Embryonic facial prominence (tissue), 1 donor: ENCODE data around the gene TDRD3.
"Not testable (repeated sequence)": the region's sequence is repeated elsewhere in the genome, so short reads cannot be mapped to it uniquely, and the experiment has no call there.

Source experiments
- DNase-seq: peaks from one replicate; pipeline ENCODE4 v3.0.0-alpha.2; 2016; ENCODE audit errors: extremely low spot score

Gene TDRD3

DNA sequence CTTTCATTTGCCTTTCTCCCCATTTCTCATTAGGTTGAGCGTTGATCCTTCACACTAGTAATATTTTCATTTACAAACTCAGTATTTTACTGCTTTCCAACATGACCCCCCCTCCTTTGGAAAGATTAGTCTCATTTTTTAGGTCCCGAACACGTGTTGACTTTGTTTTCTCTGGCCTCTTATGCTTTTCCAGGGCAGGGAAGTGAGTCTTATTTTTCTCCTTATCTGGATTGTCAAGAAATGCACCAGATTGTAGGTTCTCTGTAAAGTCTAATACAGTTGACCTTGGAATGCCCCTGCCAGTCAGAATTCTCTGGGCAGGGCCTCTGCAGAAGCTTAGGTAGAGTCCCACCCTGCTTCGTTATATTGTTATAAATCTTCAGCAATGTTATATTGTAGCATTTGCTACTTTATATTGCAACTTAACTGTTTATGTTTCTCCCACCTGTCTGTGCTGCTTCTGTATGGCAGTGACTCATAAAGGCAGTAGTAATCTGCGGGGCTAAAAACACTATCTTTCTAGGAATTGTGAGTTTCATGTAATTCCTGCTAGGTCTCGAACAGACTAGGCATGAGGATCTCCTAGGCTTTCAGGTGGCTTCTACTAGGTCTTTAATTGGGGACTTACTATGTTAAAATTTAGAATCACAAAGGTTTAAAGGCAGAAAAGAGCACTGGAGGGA is 2.0 kb downstream of the TDRD3 start:
- DNase-seq, result no peak

DNA sequence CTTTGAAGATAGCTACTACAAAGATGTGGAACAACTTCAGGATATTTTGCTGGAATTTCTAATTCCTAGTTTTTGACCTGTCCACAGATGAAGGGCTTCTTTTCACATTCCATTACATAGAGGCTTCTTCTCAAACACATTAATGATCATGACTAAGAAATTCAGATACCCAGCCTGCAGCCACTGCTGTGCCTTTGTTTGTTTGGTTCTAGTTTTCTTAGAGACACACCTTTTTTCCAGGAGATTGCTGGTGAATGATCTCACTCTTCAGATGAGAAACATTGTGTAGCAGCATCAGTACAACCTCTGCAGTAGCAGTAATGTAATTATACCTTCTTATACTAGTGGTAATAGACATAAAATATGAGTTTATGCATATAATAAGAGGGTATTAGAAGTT is 5.0 kb downstream of the TDRD3 start:
- DNase-seq, result no peak

DNA sequence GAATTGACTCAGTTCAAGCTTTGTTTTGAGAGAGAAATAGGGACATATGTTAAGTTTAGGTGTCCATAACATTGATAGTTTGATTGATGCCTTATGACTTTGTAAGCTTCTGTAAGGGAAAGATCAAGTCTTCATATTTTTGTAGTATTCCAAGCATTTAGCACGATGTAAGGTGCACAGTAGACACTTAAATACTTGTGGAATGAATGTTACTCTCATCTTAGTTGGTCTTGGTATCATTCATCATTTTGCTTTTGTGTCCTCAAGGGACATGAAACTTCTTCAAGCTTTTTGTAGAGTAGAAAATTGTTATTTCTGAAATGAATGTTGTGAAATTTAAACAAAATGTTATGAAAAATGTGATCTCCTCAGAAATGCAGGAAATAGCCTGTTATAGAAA is 10.1 kb downstream of the TDRD3 start:
- DNase-seq, result no peak

DNA sequence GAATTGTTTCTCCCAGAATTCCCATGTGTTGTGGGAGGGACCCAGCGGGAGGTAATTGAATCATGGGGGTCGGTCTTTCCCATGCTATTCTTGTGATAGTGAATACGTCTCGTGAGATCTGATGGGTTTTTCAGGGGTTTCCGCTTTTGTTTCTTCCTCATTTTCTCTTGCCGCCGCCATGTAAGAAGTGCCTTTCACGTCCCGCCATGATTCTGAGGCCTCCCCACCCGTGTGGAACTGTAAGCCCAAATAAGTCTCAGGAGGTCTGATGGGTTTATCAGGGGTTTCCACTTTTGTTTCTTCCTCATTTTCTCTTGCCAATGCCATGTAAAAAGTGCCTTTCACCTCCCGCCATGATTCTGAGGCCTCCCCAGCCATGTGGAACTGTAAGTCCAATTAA is 10.8 kb downstream of the TDRD3 start:
- DNase-seq, result not testable (repeated sequence)

DNA sequence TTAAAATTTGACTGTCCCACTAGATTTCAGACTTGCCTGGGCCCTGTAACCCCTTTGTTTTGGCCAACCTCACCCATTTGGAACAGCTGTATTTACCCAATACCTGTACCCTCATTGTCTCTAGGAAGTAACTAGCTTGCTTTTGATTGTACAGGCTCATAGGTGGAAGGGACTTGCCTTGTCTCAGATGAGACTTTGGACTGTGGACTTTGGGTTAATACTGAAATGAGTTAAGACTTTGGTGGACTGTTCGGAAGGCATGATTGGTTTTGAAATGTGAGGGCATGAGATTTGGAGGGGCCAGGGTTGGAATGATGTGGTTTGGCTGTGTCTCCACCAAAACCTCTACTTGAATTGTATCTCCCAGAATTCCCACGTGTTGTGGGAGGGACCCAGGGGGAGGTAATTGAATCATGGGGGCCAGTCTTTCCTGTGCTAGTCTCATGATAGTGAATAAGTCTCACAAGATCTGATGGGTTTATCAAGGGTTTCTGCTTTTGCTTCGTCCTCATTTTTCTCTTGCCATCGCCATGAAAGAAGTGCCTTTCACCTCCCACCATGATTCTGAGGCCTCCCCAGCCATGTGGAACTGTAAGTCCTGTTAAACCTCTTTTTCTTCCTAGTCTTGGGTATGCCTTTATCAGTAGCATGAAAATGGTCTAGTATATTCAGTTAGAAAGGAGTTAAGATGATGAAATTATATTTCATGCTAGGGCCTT is 12.7 kb downstream of the TDRD3 start:
- DNase-seq, result not testable (repeated sequence)

DNA sequence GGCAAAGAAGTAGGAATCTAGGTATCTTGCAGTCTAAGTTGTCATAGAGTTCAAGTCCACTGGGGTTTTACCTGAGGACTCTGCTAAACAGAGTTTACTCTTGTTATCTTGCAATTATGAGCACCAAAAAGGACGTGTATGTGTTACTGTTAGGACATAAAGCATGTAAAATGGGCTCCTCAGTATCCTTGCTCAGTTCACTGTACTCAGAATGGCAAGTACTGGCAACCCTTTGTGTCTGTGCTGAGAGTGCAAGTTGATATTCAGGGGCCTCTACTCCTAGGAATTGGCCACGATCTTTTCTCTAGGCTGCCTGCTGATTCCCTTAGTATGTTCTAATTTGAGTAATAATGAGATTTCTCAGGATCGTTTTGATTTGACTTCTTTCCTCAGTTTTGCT is 13.3 kb downstream of the TDRD3 start:
- DNase-seq, result no peak

DNA sequence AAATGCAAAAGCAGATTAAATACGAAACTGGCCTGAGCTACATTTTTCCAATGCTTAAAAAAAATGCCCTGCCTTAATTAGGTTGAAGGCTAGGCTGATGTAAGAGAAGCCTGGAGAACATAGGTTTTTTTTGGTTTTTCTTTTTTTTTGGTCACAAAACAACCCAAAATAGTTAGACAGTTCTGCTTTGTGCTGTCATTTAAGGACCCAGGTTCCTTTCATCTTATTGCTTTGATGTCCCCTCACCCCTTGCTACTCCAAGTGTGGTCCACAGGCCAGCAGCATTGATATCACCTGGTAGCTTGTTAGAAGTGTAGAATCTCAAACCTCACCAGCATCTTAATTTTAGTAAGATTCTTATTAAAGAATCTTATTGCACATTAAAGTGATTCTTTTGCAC is 14.4 kb downstream of the TDRD3 start:
- no peak for DNase-seq

DNA sequence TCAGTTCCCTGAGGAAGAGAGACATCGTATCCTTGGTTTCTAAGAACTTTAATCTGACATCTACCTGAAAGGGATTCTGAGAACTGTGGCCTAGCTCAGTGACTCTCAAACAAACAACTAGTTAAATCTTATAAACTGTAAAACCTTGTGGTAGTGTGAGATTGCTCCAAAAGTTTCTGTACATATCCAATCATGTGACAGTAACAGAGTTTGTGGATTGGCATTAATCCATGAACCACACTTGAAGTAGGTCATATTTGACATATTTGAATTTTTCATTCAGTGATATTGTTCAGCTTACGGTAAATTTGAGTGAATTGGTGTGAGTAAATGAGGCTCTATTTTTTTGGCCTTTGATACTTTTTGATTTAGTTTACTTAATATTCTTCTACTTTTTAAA is 15.0 kb downstream of the TDRD3 start:
- DNase-seq, result no peak

DNA sequence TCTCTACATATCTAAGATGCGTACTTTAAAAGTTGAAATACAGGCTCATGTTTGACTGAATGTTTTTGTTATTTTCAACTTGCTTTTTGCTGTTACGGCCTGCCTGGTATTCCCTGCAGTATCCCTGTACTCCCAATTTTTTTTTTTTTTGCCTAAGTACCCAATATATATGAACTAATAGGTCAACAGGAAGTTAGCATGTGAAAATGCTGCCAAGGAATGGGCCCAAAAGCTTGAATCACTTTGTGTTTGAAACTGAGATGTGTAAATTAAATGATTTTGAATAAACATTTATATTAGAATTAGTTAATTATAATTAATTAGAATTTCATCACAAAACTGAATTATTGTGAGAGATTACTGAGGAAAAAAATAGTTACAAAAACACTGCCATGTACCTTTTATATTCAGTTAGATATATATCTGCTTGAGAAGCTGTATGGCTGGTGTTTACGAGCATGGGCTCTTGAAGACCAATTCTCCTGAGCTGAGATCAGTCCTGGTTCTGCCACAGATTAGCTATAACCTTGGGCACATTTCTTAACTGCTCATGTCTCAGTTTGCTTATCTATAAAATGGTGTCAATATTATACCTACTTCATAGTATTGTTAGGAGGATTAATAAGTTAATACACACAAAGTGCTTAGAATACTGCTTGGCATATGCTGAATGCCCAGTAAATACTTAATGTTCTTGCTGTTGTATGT is 16.0 kb downstream of the TDRD3 start:
- no peak for DNase-seq

DNA sequence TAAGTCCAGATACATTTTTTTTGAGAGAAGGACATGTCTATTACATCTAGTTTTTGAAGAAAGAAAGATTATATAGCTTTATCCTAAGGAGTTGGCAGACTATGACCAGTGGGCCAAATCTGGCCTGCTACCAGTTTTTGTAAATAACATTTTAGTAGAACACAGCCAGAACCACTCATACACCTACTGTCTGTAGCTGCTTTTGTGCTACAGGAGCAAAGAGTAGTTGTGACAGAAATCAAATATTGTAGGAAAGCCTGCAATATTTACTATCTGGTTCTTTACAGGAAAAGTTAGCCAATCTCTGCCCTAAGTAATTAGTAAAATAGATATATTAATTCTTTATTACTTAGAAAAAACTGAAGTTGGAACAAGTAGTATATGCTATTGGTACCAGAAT is 17.2 kb downstream of the TDRD3 start:
- DNase-seq, result no peak

DNA sequence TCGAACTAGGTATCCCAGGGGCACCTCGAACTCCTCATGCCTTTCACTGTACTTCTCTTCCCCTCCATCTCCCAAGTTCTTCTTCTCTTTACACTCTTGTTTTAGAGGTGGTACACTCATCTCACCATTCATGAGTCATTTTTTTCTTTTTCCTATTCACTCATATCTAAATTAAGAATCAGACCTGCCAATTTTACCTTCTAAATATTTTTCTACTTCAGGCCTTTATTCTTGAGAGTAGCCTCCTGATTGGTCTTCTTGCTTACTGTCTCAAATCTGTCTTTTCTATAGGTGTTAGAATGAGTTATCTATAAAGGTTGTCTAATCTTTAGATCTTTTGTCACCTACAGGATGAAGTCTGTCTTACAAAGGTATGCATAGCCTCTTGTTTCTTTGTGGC is 20.7 kb downstream of the TDRD3 start:
- no peak for DNase-seq

DNA sequence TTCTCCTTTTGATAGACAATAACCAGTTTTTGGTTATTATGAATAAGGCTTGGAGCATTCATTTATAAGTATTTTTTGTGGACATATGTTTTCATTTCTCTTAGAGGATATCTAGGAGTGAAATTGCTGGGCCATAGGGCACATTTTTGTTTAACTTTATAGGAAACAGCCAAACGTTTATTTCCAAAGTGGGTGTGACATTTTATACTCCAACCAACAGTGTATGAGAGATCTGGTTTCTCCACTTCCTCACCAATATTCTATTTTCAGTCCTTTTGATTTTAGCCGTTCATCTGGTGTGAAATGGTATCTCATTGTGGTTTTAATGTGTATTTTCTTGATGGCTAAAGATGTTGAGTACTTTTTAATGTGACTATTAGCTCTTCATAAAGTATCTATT is 21.9 kb downstream of the TDRD3 start:
- DNase-seq, result no peak

DNA sequence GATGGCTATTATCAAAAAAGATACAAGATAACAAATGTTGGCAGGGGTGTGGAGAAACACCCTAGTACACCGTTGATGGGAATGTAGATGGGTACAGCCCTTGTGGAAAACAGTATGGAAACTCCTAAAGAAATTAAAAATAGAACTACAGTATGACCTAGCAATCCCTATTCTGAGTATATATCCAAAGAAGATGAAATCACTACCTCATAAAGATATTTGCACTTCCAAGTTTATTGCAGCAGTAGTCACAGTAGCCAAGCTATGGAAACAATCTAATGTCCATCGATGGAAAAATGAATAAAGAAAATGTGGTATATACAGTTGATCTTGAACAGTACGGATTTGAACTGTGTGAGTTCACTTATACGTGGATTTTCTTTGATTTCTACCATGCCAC is 28.3 kb downstream of the TDRD3 start:
- no peak for DNase-seq

DNA sequence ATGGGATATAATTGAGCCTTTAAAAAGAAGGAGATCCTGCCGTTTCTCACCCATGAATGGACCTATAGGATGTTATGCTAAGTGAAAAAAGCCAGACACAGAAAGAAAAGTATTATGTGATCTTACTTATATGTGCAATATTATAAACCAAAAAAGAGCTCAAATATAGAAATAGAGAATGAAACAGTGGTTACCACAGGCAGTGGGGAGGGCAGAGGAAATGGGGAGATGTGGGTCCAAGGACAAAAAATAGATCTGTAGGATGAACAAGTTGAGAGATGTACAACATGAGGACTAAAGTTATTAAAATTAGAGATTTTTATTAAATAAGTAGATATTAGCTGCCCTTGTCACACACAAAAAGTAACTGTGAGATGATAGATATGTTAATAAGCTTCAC is 29.1 kb downstream of the TDRD3 start:
- no peak for DNase-seq

DNA sequence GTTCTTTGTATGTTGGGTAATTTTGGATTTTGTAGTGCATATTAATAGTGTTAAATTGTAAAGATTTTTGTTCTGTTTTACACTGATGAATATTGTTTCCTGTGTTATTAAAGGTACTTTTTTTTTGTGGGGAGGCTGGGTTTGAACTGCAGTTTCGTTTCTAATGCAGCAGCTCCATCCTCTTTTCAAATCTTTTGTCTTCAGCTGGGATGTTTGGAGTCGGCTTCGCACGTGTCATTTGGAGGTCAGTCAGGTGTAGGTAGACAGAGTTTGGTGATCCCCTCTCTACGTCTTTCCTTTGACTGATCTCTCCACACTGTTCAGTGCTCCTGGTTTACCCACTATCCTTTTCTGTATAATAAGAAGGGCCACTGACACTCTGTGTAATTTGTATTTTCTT is 30.3 kb downstream of the TDRD3 start:
- no peak for DNase-seq

DNA sequence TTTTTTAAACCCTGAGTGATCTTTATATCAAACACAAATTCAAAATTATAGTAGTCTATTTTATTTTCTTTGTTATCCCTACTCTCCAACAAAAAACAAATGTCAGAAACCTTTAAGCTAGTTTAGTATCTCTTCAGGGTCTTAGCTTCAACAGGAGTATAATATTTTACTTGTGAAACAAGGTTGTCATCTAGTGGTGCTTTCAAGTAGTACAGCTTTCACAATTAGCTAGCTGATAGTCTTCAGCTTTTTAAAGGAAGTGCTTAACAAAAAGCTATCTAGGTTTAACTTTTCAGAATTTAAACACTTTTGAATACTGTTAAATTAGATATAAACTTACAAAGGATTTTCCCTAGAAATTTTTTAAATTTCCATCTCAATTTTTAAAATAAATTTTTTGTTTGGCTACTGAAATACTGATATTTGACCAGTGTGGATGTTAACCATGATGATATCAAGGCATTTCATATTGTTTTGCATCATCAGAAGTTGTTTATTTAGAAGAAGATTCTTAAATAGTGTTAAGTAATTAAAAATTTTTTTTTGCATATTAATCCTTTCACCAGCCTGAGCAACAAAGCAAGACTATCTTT is 34.2 kb downstream of the TDRD3 start:
- peak; percentile 70 for DNase-seq

DNA sequence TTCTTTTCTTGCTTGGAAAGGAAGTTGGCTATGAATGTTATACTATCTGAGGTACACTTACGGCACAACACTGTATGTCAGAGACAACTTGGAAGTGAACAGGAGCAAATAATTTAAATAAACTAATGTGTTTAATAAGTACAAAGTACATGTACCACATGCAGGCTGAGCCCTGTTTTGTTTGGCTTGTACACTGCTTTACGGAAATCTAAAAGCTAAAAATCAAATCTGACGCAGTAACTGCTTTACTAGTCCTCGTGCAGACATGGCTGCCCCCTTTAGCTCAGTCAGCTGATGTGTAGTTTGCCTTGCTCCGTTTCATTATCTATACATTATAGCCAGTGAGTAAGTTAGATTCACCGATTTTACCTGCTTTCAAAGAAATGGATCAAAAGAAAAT is 36.5 kb downstream of the TDRD3 start:
- DNase-seq, result no peak

DNA sequence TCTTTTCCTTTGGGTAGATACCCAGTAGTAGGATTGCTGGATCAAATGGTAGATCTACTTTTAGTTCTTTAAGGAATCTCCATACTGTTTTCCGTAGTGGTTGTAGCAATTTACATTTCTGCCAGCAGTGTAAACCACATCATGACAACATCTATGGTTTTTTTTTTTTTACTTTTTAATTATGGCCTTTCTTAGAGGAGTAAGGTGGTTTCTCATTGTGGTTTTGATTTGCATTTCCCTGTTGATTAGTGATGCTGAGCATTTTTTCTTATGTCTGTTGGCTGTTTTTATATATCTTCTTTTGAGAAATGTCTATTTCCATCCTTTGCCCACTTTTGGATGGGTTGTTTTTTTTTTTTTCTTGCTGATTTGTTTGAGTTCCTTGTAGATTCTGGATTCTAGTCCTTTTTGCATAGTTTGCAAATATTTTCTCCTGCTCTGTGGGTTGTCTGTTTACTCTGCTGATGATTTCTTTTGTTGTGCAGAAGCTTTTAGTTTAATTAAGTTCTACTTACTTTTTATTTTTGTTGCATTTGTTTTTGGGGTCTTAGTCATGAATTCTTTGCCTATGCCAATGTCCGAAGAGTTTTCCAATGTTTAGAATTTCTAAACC is 38.8 kb downstream of the TDRD3 start:
- DNase-seq, result no peak

DNA sequence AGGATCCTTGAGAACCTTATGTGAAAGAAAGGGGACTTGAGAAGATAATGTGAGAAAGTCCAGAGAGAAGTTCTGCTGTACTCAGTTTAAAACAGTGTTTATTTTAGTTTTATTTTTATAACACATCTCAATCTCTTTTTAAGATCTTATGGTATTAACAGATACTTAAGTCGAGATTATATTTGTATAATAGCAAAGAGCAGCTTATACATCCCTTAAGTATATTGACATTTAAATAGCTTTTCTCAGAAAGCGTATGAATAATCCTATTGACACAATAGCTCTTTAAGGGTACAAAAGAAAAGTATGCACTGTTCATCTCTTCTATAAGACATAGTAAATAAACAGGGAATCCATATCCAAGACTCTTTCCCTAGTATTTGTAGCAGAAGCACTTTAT is 42.2 kb downstream of the TDRD3 start:
- DNase-seq, result no peak

DNA sequence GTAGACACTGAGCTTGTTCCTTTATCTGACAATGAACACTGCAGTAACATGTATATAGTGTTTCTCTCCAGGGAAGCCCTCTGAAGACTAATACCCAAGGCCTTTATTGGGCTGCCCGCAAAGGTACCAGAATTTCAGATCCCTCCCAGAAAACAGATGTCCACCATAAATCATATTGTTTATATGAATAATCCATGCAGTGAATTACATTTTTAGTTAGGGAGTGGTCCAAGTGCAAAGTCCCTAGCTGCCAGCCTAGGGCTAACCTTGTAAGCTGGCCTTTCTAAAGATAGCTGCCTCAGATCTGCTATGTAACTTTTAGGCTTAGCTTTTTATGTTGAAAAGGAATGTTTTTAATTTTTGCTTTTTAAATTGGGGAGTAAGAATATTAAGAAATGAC is 44.7 kb downstream of the TDRD3 start:
- DNase-seq, result no peak

DNA sequence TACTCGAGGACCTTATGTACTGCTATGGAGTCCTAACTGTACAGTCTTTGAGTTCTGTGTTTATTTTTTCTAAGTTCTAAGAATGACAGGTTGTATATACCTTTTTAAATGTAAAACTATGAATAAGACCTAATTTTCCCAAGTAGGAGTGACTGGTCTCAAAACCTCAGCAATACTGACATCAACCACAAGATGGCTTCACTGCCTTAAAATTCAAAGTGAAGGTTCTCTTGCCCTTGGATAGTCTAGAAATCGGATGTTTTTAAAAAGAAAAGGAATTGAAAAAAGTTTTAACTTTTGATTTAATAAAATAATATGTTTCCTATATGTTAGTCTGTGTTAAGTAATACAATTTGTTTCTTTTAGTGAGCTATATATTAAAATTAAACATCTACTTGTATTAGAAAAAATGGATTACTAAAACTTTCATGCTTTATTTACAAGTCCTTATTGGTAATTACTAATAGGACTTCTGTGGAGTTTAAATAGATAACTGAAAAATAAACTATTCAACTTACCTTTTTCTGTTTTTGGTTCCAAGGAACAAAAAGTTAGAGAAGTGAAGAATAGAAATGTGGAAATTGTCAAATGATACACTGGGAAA is 52.0 kb downstream of the TDRD3 start:
- peak; percentile 39 for DNase-seq

DNA sequence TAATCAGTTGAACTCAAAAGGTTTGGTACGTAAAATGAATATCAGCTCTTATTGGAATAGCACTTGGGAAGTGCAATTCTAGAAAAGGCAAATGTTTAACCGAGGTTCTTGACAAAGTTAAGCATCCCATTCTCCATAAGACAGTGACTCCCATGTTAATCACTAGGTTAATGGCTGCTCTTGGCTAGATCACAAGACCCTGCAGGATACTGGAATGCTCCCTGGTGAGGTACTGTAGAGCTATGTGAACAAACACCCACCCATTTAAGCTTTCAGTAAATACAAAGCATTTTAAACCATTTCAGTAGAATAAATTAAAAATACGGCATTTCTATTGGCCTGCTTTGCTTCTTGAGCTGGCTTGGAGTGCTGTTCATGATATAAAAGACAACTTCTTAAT is 56.5 kb downstream of the TDRD3 start:
- DNase-seq, result no peak
